ENCODE measurements around the gene CLN5. TPM values are rescaled to one million over a fixed set of nuclear protein-coding genes. Genes with fewer than 3 reads are reported as not detected.

CLN5 gene
- total RNA-seq, 3 donors from 2014 or later = 27.4 to 40.5 (median 32.4) TPM

DNA sequence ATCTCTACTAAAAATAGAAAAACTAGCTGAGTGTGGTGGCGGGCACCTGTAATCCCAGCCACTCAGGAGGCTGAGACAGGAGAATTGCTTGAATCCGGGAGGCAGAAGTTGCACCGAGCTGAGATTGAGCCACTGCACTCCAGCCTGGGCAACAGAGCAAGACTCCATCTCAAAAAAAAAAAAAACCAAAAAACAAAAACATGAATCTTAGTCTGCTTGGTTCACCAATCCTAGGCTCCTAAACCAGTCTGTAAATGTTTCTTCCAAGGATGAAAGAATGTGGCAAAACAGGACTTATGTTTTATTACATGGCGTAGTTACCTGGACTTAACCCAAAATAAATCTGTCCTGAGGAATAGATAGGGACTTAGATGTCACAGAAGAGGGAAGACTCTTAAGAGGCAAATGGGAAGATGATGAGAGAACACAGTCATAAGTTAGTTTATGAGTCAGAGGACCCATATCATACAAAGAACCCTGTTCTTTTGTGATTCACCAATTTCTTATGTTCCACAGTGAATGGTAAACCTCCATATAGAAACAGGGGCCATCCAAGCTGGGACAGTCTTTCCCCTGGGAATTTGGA is 41.9 kb downstream of the CLN5 start:
- intact Hi-C loops (cut with DNase I; ENCODE audit: low total_unique reads) = no loop called here
- no peak for DNase-seq (ENCODE audit: low spot score in 2 of 2)
- Histone ChIP-seq H3K27ac (no peak overlapping the region), H3K4me1 (no peaks in the 10 kb centered on the region), H3K27me3 (no peaks in the 10 kb centered on the region), H3K36me3 (no peaks in the 10 kb centered on the region), H3K9me3 (no peaks in the 10 kb centered on the region), H3K4me3 (no peak overlapping the region)
- TF ChIP-seq, protein P1, sequence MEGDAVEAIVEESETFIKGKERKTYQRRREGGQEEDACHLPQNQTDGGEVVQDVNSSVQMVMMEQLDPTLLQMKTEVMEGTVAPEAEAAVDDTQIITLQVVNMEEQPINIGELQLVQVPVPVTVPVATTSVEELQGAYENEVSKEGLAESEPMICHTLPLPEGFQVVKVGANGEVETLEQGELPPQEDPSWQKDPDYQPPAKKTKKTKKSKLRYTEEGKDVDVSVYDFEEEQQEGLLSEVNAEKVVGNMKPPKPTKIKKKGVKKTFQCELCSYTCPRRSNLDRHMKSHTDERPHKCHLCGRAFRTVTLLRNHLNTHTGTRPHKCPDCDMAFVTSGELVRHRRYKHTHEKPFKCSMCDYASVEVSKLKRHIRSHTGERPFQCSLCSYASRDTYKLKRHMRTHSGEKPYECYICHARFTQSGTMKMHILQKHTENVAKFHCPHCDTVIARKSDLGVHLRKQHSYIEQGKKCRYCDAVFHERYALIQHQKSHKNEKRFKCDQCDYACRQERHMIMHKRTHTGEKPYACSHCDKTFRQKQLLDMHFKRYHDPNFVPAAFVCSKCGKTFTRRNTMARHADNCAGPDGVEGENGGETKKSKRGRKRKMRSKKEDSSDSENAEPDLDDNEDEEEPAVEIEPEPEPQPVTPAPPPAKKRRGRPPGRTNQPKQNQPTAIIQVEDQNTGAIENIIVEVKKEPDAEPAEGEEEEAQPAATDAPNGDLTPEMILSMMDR (IDR thresholded peaks at IDR 0.05) = no peak
- TF ChIP-seq POLR2AphosphoS5 (IDR thresholded peaks at IDR 0.05) = no peak
- TF ChIP-seq POLR2A (IDR thresholded peaks at IDR 0.05) = no peak

DNA sequence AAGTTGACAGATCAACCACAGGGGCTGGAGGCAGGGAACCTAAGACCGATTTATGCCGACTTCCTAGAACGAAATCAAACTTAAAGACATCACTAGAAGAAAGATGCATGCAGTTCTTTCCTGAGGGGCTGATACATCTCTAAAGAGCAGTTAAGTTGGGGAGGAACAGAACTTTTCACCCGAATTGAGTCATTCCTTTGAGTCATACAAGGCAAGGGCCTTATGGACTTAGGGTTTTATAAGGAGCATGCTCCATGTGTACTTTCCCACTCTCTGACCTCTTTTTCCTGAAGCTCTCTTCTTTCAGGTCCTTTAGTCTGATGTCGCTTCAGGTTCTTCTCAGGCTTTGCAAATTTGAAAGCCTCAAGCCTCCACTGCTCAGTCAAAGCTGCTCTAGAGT is 43.0 kb downstream of the CLN5 start:
- no peaks in the 10 kb centered on the region for H3K9me3 ChIP-seq
- no peak overlapping the region for H3K27ac ChIP-seq
- TF ChIP-seq, protein P1 (IDR thresholded peaks at IDR 0.05) = no peak
- TF ChIP-seq POLR2AphosphoS5 (IDR thresholded peaks at IDR 0.05) (no peak), POLR2A (IDR thresholded peaks at IDR 0.05) (no peak)
- no peaks in the 10 kb centered on the region for H3K4me1 ChIP-seq
- H3K36me3 ChIP-seq = no peaks in the 10 kb centered on the region
- intact Hi-C loops (cut with DNase I; ENCODE audit: low total_unique reads) = no loop called here
- DNase-seq (ENCODE audit: low spot score in 2 of 2) = no peak
- H3K27me3 ChIP-seq = no peaks in the 10 kb centered on the region
- no peak overlapping the region for H3K4me3 ChIP-seq

DNA sequence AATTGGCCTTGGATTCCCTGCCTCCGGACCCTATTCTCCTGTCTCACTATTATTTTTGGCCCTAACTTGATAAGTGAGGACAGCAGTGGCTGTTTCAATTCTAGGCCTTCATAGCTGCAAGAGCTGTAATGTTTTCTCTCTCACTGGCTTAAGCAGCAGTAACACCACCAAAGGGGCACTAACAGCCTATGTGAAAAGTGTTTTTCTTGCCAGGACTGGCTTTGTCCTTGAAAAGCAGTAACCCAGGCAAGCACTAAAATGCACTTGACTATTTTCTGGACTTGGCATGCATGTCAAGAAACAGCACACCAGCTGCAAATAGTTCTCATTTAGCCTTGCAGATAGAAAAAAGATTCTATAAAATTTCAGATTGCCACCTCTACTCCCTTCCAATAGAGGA is 44.4 kb downstream of the CLN5 start:
- TF ChIP-seq, protein P1 (IDR thresholded peaks at IDR 0.05) = no peak
- TF ChIP-seq POLR2A (IDR thresholded peaks at IDR 0.05) = no peak
- TF ChIP-seq POLR2AphosphoS5 (IDR thresholded peaks at IDR 0.05) = no peak
- Histone ChIP-seq H3K4me1 (no peaks in the 10 kb centered on the region), H3K4me3 (no peak overlapping the region), H3K9me3 (no peaks in the 10 kb centered on the region), H3K27ac (no peak overlapping the region), H3K36me3 (no peaks in the 10 kb centered on the region), H3K27me3 (no peaks in the 10 kb centered on the region)
- DNase-seq (ENCODE audit: low spot score in 2 of 2) = no peak
- intact Hi-C loops (cut with DNase I; ENCODE audit: low total_unique reads) = no loop called here

DNA sequence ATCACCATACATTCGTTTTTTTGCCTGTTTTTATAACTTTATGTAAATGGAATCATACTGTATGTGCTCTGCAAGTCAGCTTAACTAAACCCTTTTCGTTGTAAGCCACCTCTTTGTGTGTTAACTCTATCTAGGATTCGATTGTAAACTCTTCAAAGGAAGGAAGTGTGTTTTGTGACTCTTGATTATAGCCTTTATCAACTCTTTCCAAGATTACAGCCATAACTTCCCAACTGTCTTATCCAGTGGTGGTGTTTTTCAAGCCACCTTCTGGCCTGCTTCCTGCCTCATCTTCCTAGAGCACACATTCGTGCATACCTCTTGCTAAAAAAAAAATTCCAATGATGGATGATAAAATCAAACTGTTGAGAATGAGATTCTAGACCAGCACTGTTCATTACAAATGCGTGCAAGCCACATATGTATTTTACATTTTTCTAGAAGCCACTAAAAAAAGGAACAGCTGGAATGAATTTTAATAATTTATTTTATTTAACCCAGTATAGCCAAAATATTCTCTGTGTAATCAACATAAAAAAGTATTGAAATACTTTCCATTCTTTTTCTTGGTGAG is 47.1 kb downstream of the CLN5 start:
- no peak overlapping the region for H3K27ac ChIP-seq
- no peak for TF ChIP-seq POLR2AphosphoS5 (IDR thresholded peaks at IDR 0.05)
- no peak for TF ChIP-seq POLR2A (IDR thresholded peaks at IDR 0.05)
- DNase-seq (ENCODE audit: low spot score in 2 of 2) = no peak
- no peaks in the 10 kb centered on the region for H3K27me3 ChIP-seq
- H3K36me3 ChIP-seq = no peaks in the 10 kb centered on the region
- H3K4me3 ChIP-seq = no peak overlapping the region
- intact Hi-C loops (cut with DNase I; ENCODE audit: low total_unique reads) = no loop called here
- no peaks in the 10 kb centered on the region for H3K9me3 ChIP-seq
- H3K4me1 ChIP-seq = no peaks in the 10 kb centered on the region

DNA sequence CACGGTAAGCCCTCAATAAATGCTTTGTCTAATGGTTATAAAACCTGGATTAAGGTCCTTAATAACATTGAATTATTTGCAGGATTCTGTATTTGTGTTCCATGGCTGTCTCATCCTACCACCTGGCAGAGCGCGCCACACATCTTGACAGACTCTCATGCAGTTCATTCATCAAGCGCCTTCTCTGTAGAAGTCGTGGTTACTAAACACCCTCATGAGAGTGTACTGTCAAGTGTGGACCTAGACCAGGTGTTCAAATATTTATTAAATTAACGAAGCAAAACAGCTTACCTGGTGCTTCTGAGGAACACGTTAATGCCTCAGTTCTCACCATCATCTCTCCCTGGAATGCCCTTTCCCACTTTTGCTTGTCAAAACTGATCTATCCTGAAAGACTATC is 48.2 kb downstream of the CLN5 start:
- H3K4me1 ChIP-seq = no peaks in the 10 kb centered on the region
- no peak overlapping the region for H3K4me3 ChIP-seq
- DNase-seq (ENCODE audit: low spot score in 2 of 2) = no peak
- no peaks in the 10 kb centered on the region for H3K27me3 ChIP-seq
- TF ChIP-seq, protein P1 (IDR thresholded peaks at IDR 0.05) = no peak
- TF ChIP-seq POLR2AphosphoS5 (IDR thresholded peaks at IDR 0.05) (no peak), POLR2A (IDR thresholded peaks at IDR 0.05) (no peak)
- no peaks in the 10 kb centered on the region for H3K9me3 ChIP-seq
- H3K36me3 ChIP-seq = no peaks in the 10 kb centered on the region
- H3K27ac ChIP-seq = no peak overlapping the region
- intact Hi-C loops (cut with DNase I; ENCODE audit: low total_unique reads) = no loop called here
